A549 (cell line): ENCODE results near the gene RTN4.

ENCODE experiments used
- CEBPB ChIP-seq, 2 experiments: fragments of >200 bp in 1 of 2; sonication (Bioruptor Twin) in 1 of 2; formaldehyde crosslinking in 1 of 2; IDR thresholded peaks; 2 replicates each; pipeline ENCODE4 v1.6.1; 2012 to 2016
- MYC ChIP-seq: IDR thresholded peaks from 2 replicates; pipeline ENCODE4 v1.6.1; 2012; ENCODE audit warnings: mild to moderate bottlenecking, inconsistent platforms, low read length, improper control_type of control experiment, borderline replicate concordance
- POLR2AphosphoS2 ChIP-seq: conservative IDR thresholded peaks from 2 replicates; pipeline ENCODE4 v1.6.1; 2012; ENCODE audit warnings: low read length, improper control_type of control experiment, inconsistent platforms
- SMC3 ChIP-seq: fragments of >200 bp; sonication (Bioruptor Twin); formaldehyde crosslinking; IDR thresholded peaks from 3 replicates; pipeline ENCODE4 v1.6.1; 2018; ENCODE audit warnings: inconsistent platforms
- TF ChIP-seq, protein P1 (sequence below): fragments of >200 bp; sonication (Bioruptor Twin); formaldehyde crosslinking; IDR thresholded peaks from 3 replicates; pipeline ENCODE4 v1.5.1; 2016

DNA sequence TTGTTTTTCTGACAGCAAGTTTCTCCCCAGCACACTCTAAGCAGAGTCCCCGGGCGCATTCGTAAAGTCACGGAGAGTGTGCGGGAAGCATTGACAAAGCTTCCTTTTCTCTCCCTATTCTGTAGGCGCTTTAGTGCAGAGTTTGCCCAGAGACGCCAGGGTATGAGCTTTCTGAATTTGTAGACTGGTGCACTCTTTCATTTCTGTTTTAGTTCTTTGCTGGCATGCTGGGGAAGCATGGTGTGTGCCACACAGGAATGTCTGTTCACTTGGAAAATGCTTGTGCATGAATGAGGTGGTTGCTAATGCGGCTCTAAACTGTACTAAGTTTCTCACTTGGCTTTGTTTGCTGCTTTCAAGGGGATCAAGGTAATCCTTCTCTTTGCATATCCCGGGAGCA, 102.6 kb downstream of the RTN4 start:
- TF ChIP-seq, protein P1, sequence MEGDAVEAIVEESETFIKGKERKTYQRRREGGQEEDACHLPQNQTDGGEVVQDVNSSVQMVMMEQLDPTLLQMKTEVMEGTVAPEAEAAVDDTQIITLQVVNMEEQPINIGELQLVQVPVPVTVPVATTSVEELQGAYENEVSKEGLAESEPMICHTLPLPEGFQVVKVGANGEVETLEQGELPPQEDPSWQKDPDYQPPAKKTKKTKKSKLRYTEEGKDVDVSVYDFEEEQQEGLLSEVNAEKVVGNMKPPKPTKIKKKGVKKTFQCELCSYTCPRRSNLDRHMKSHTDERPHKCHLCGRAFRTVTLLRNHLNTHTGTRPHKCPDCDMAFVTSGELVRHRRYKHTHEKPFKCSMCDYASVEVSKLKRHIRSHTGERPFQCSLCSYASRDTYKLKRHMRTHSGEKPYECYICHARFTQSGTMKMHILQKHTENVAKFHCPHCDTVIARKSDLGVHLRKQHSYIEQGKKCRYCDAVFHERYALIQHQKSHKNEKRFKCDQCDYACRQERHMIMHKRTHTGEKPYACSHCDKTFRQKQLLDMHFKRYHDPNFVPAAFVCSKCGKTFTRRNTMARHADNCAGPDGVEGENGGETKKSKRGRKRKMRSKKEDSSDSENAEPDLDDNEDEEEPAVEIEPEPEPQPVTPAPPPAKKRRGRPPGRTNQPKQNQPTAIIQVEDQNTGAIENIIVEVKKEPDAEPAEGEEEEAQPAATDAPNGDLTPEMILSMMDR: no peak
- TF ChIP-seq CEBPB (IDR thresholded peaks at IDR 0.05): no peak
- no peak for TF ChIP-seq SMC3
- TF ChIP-seq MYC: no peak
- no peak for TF ChIP-seq POLR2AphosphoS2
